IPS-18a (cell line): ENCODE measurements around the gene PAFAH1B1.

Experiments
- H3K27ac ChIP-seq: one replicate; pipeline ENCODE4 v1.5.1; 2013; ENCODE audit warnings: low read length
- H3K27me3 ChIP-seq: one replicate; pipeline ENCODE4 v1.6.1; 2013; ENCODE audit warnings: mild to moderate bottlenecking, low read length; ENCODE audit not compliant: control insufficient read depth, insufficient read depth
- H3K36me3 ChIP-seq: one replicate; pipeline ENCODE4 v1.6.1; 2013; ENCODE audit warnings: low read depth, low read length; ENCODE audit not compliant: control insufficient read depth
- H3K4me1 ChIP-seq: one replicate; pipeline ENCODE4 v1.6.1; 2013; ENCODE audit warnings: low read depth, low read length; ENCODE audit not compliant: control insufficient read depth
- H3K4me3 ChIP-seq: one replicate; pipeline ENCODE4 v1.5.1; 2013; ENCODE audit warnings: low read length
- H3K9ac ChIP-seq: one replicate; pipeline ENCODE4 v1.6.1; 2013; ENCODE audit warnings: mild to moderate bottlenecking, low read length, moderate library complexity
- H3K9me3 ChIP-seq: one replicate; pipeline ENCODE4 v1.6.1; 2013; ENCODE audit warnings: low read depth, low read length; ENCODE audit not compliant: control insufficient read depth

Gene PAFAH1B1

GRCh38 chr17:2683912-2684311 is 90.5 kb downstream of the PAFAH1B1 start:
- Histone ChIP-seq H3K27me3 (no peaks in the 10 kb centered on the region), H3K4me3 (no peak overlapping the region), H3K4me1 (no peaks in the 10 kb centered on the region), H3K36me3 (peaks cover 49% of the 10 kb centered on the region), H3K27ac (no peak overlapping the region), H3K9me3 (no peaks in the 10 kb centered on the region), H3K9ac (no peak overlapping the region)

GRCh38 chr17:2684549-2684948 is 91.1 kb downstream of the PAFAH1B1 start:
- H3K4me1 ChIP-seq: no peaks in the 10 kb centered on the region
- no peaks in the 10 kb centered on the region for H3K9me3 ChIP-seq
- no peaks in the 10 kb centered on the region for H3K27me3 ChIP-seq
- no peak overlapping the region for H3K4me3 ChIP-seq
- H3K9ac ChIP-seq: no peak overlapping the region
- H3K36me3 ChIP-seq: peaks cover 46% of the 10 kb centered on the region
- no peak overlapping the region for H3K27ac ChIP-seq

DNA sequence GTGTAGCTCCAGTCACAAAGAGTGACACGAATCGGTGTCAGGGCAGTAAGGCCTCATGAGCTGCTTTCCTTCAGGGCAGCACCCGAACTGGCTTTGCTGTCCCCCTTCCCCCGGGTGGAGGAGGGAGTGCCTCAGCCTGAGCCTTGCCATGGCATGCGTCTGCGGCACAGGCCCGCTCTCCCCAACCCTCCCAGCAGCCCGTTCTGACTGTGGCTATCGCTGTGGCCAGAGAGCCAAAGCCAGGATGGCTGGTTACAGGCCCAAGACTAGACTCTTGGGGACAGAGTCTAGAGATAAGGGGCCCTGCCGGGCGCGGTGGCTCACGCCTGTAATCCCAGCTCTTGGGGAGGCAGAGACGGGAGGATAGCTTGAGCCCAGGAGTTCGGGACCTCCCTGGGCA is 92.2 kb downstream of the PAFAH1B1 start:
- no peaks in the 10 kb centered on the region for H3K9me3 ChIP-seq
- no peaks in the 10 kb centered on the region for H3K4me1 ChIP-seq
- H3K4me3 ChIP-seq: no peak overlapping the region
- H3K9ac ChIP-seq: no peak overlapping the region
- H3K36me3 ChIP-seq: peaks cover 35% of the 10 kb centered on the region
- H3K27me3 ChIP-seq: no peaks in the 10 kb centered on the region
- H3K27ac ChIP-seq: no peak overlapping the region

- Histone ChIP-seq H3K27me3 (no peaks in the 10 kb centered on the region), H3K27ac (no peak overlapping the region), H3K4me1 (no peaks in the 10 kb centered on the region), H3K4me3 (no peak overlapping the region), H3K9me3 (no peaks in the 10 kb centered on the region), H3K9ac (no peak overlapping the region), H3K36me3 (peaks cover 23% of the 10 kb centered on the region)
Observed at GRCh38 chr17:2687074-2687418, 93.6 kb downstream of the PAFAH1B1 start.

DNA sequence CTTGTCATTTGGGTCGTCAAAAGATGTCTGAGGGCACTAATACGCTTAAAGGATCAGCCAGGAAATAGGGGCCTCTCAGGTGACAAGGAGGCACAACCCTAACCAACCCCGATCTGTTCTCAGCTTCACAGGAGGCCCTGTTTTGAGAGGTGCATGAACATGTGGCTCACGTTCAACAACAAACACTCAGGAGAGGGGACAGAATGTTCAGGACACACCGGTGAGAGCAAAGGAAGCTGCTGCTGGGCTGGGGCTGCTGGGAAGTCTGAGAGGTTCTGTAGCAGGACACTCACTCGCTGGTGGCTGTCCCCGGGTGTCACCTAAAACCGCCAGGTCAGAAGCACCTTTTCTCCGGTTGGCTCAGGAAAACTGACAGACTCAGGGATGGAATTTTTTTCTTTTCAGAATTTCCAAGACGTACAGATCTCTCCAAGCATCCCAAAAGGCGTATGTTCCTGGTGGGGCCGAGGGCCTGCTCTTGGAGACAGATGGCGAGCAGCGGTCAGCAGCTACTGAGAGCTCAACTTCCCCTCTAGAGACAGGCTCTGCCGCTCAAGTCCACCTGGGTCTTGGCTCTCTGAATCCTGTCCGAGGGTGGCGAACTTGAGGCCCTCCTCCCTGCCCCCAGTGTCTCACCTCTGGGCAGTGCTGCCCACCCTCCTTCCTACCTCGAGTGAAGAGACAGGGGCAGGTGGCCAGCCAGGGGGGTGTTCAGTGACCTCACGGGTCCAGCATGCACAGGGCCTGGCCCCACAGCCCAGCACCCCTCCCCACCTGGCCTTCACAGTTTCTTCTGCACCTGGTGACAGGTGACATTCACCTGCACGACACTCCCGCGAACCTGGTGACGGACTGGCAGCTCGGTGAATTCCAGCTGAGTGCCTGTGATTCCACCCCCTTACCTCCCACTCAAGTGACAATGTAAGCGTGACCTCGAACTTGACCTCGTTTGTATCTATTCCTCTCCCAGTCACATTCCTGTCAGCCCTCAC is 95.2 kb downstream of the PAFAH1B1 start:
- H3K27ac ChIP-seq: no peak overlapping the region
- no peak overlapping the region for H3K9ac ChIP-seq
- H3K9me3 ChIP-seq: no peaks in the 10 kb centered on the region
- H3K36me3 ChIP-seq: peaks cover 8% of the 10 kb centered on the region
- H3K27me3 ChIP-seq: no peaks in the 10 kb centered on the region
- no peaks in the 10 kb centered on the region for H3K4me1 ChIP-seq
- H3K4me3 ChIP-seq: no peak overlapping the region

GRCh38 chr17:2689411-2690164 is 96.1 kb downstream of the PAFAH1B1 start:
- H3K36me3 ChIP-seq: no peaks in the 10 kb centered on the region
- no peaks in the 10 kb centered on the region for H3K27me3 ChIP-seq
- no peak overlapping the region for H3K27ac ChIP-seq
- no peak overlapping the region for H3K9ac ChIP-seq
- no peaks in the 10 kb centered on the region for H3K9me3 ChIP-seq
- H3K4me3 ChIP-seq: no peak overlapping the region
- no peaks in the 10 kb centered on the region for H3K4me1 ChIP-seq

GRCh38 chr17:2690165-2691068 is 97.0 kb downstream of the PAFAH1B1 start:
- Histone ChIP-seq H3K27ac (no peak overlapping the region), H3K4me1 (no peaks in the 10 kb centered on the region), H3K4me3 (no peak overlapping the region), H3K36me3 (peaks cover 2% of the 10 kb centered on the region), H3K9ac (no peak overlapping the region), H3K9me3 (no peaks in the 10 kb centered on the region), H3K27me3 (no peaks in the 10 kb centered on the region)

GRCh38 chr17:2691069-2691871 is 97.8 kb downstream of the PAFAH1B1 start:
- Histone ChIP-seq H3K27me3 (no peaks in the 10 kb centered on the region), H3K4me3 (no peak overlapping the region), H3K27ac (no peak overlapping the region), H3K4me1 (no peaks in the 10 kb centered on the region), H3K9ac (no peak overlapping the region), H3K9me3 (no peaks in the 10 kb centered on the region), H3K36me3 (peaks cover 9% of the 10 kb centered on the region)

- peaks cover 16% of the 10 kb centered on the region for H3K36me3 ChIP-seq
- H3K4me3 ChIP-seq: no peak overlapping the region
- H3K9me3 ChIP-seq: no peaks in the 10 kb centered on the region
- H3K27me3 ChIP-seq: no peaks in the 10 kb centered on the region
- H3K9ac ChIP-seq: no peak overlapping the region
- H3K27ac ChIP-seq: no peak overlapping the region
- H3K4me1 ChIP-seq: no peaks in the 10 kb centered on the region
Observed at GRCh38 chr17:2691965-2692780, 98.7 kb downstream of the PAFAH1B1 start.

DNA sequence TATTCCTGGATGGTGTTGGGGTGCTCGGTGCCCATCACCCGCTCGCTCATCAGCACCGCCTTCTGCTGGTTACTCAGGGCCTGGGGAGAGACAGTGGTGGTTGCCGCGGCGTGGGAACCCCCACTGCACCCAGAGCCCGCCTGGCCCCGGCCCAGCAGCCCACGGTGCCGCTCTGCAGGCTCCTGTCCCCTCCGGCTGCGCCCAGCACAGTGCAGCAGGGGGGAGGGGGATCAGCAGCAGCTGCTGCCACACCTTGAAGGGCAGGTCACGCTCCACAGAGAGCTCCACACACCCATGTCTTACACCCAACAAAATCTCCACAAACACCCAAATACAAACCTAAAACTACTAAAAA is 99.3 kb downstream of the PAFAH1B1 start:
- H3K9me3 ChIP-seq: no peaks in the 10 kb centered on the region
- no peak overlapping the region for H3K9ac ChIP-seq
- H3K27ac ChIP-seq: no peak overlapping the region
- H3K4me3 ChIP-seq: no peak overlapping the region
- no peaks in the 10 kb centered on the region for H3K27me3 ChIP-seq
- H3K36me3 ChIP-seq: peaks cover 16% of the 10 kb centered on the region
- no peaks in the 10 kb centered on the region for H3K4me1 ChIP-seq
